HepG2 (cell line): Measurements from ENCODE around the gene LRP1-AS. TPM values are rescaled to one million over a fixed set of nuclear protein-coding genes. Genes with fewer than 3 reads are reported as not detected.

ENCODE experiments used
- ASH2L ChIP-seq: fragments of 300-600, 200-600 bp; sonication (generic); IDR thresholded peaks from 2 replicates; pipeline ENCODE4 v1.7.0; 2017; ENCODE audit warnings: low read depth, mild to moderate bottlenecking, moderate library complexity, mixed read lengths, low read length; ENCODE audit not compliant: insufficient read length
- GATAD1 ChIP-seq: IDR thresholded peaks from 2 replicates; pipeline ENCODE4 v1.6.1; 2016; ENCODE audit warnings: missing genetic modification reagents, missing compliant biosample characterization
- GTF2F1 ChIP-seq: fragments of 150-350 bp; IDR thresholded peaks from 2 replicates; pipeline ENCODE4 v1.6.1; 2014; ENCODE audit warnings: low read length
- HNRNPL ChIP-seq: fragments of 200-400 bp; formaldehyde crosslinking; IDR thresholded peaks from 2 replicates; pipeline ENCODE4 v1.6.1; 2017; ENCODE audit warnings: mild to moderate bottlenecking, low read depth, low read length
- MAZ ChIP-seq, 2 experiments: sonication (generic) in 1 of 2; formaldehyde crosslinking in 1 of 2; IDR thresholded peaks; 2 replicates each; pipeline versions ENCODE4 v1.5.0 to v1.6.1; 2012 to 2020; ENCODE audit warnings: low read depth in 2 of 2, mild to moderate bottlenecking in 2 of 2, borderline replicate concordance in 1 of 2, improper control_type of control experiment in 1 of 2, low read length in 1 of 2, missing genetic modification reagents in 1 of 2, moderate library complexity in 1 of 2
- PAXIP1 ChIP-seq: sonication (generic); formaldehyde crosslinking; conservative IDR thresholded peaks from 2 replicates; pipeline ENCODE4 v1.4.0; 2020; ENCODE audit warnings: mild to moderate bottlenecking, missing genetic modification reagents, moderate library complexity
- RORA ChIP-seq: sonication (generic); formaldehyde crosslinking; IDR thresholded peaks from 2 replicates; pipeline ENCODE4 v1.5.0; 2020; ENCODE audit warnings: mild to moderate bottlenecking, missing genetic modification reagents, moderate library complexity
- SMYD3 ChIP-seq: sonication (generic); formaldehyde crosslinking; IDR thresholded peaks from 2 replicates; pipeline ENCODE4 v1.8.1; 2023; ENCODE audit warnings: mild to moderate bottlenecking, missing genetic modification reagents
- TAF15 ChIP-seq: fragments of 200-400 bp; formaldehyde crosslinking; IDR thresholded peaks from one replicate; pipeline ENCODE4 v1.6.1; 2018; ENCODE audit warnings: mild to moderate bottlenecking, low read depth, low read length; ENCODE audit not compliant: poor library complexity, severe bottlenecking
- TBX2 ChIP-seq: sonication (generic); formaldehyde crosslinking; IDR thresholded peaks from 2 replicates; pipeline ENCODE4 v1.5.0; 2020; ENCODE audit warnings: missing genetic modification reagents, mild to moderate bottlenecking, borderline replicate concordance
- ZNF20 ChIP-seq: sonication (generic); formaldehyde crosslinking; IDR thresholded peaks from 2 replicates; pipeline ENCODE4 v1.4.0; 2020; ENCODE audit warnings: mild to moderate bottlenecking, moderate library complexity, missing genetic modification reagents
- ZNF253 ChIP-seq: sonication (generic); formaldehyde crosslinking; IDR thresholded peaks from 2 replicates; pipeline ENCODE4 v1.8.0; 2022; ENCODE audit warnings: mild to moderate bottlenecking, missing genetic modification reagents, borderline replicate concordance
- ZNF292 ChIP-seq: sonication (generic); formaldehyde crosslinking; IDR thresholded peaks from 2 replicates; pipeline ENCODE4 v1.8.1; 2022; ENCODE audit warnings: mild to moderate bottlenecking, low read depth, missing genetic modification reagents, borderline replicate concordance
- ZNF350 ChIP-seq: sonication (generic); formaldehyde crosslinking; IDR thresholded peaks from 2 replicates; pipeline ENCODE4 v1.4.0; 2020; ENCODE audit warnings: mild to moderate bottlenecking, low read depth, missing genetic modification reagents, borderline replicate concordance
- ZNF7 ChIP-seq: IDR thresholded peaks from 2 replicates; pipeline ENCODE4 v1.6.1; 2016; ENCODE audit warnings: missing biosample characterization, missing genetic modification reagents
- polyA plus RNA-seq, 8 experiments: library from polyadenylated mRNA; depleted of rRNA in 3 of 8; stranded (reverse) in 7 of 8; unstranded in 1 of 8; fragments of >200 nt; fragmentation: Illumina TruSeq in 4 of 8; extraction: Trizol in 4 of 8; gene quantifications; 2 replicates each; pipeline versions ENCODE4 v1.2.1 to v1.2.3, GENCODE V29; 2011 to 2016; ENCODE audit warnings: low read depth in 4 of 8, missing spikeins in 1 of 8, mixed read lengths in 1 of 8; ENCODE audit not compliant: insufficient read depth in 1 of 8
- total RNA-seq, 5 experiments: library from RNA; depleted of rRNA; stranded (reverse); fragments of >200 nt; fragmentation: Illumina TruSeq; extraction: Trizol; gene quantifications; 2 replicates each; pipeline ENCODE4 v1.2.3, GENCODE V29; 2016; ENCODE audit warnings: low read depth in 1 of 5
- TF ChIP-seq, protein P1 (sequence below): sonication (generic); formaldehyde crosslinking; IDR thresholded peaks from 2 replicates; pipeline ENCODE4 v1.4.0; 2020; ENCODE audit warnings: missing genetic modification reagents, borderline replicate concordance
- TF ChIP-seq, protein P2 (sequence below): sonication (generic); formaldehyde crosslinking; IDR thresholded peaks from 2 replicates; pipeline ENCODE4 v1.5.1; 2020; ENCODE audit warnings: missing genetic modification reagents, mild to moderate bottlenecking, borderline replicate concordance
- TF ChIP-seq, protein P3 (sequence below): sonication (generic); formaldehyde crosslinking; IDR thresholded peaks from 2 replicates; pipeline ENCODE4 v1.4.0; 2020; ENCODE audit warnings: missing genetic modification reagents, mild to moderate bottlenecking, borderline replicate concordance

The LRP1-AS gene
- total and polyA plus RNA-seq, 2 of the 13 experiments (the other 11 are each of a cell fraction or from before 2014, with no cell fraction given): 0.20 TPM; not detected in 1

GRCh38 chr12:57110104-57111030 is 37.1 kb downstream of the LRP1-AS start (continued):
- TF ChIP-seq, protein P1, sequence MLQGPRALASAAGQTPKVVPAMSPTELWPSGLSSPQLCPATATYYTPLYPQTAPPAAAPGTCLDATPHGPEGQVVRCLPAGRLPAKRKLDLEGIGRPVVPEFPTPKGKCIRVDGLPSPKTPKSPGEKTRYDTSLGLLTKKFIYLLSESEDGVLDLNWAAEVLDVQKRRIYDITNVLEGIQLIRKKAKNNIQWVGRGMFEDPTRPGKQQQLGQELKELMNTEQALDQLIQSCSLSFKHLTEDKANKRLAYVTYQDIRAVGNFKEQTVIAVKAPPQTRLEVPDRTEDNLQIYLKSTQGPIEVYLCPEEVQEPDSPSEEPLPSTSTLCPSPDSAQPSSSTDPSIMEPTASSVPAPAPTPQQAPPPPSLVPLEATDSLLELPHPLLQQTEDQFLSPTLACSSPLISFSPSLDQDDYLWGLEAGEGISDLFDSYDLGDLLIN: no peak
- no peak for TF ChIP-seq PAXIP1 (CRISPR knock-in tag)
- TF ChIP-seq MAZ (IDR thresholded peaks at IDR 0.05; ENCODE audit: borderline replicate concordance, low read depth, low read length): 0 out of 2 replicates have a peak, but pooled peaks have one; percentile 22
- TF ChIP-seq MAZ (CRISPR knock-in tag; IDR thresholded peaks at IDR 0.05; ENCODE audit: low read depth): no peak
- TF ChIP-seq GATAD1 (CRISPR knock-in tag): no peak
- TF ChIP-seq HNRNPL: no peak
- no peak for TF ChIP-seq ASH2L
- TF ChIP-seq GTF2F1: no peak
- no peak for TF ChIP-seq ZNF350
- TF ChIP-seq RORA: no peak
- TF ChIP-seq, protein P2, sequence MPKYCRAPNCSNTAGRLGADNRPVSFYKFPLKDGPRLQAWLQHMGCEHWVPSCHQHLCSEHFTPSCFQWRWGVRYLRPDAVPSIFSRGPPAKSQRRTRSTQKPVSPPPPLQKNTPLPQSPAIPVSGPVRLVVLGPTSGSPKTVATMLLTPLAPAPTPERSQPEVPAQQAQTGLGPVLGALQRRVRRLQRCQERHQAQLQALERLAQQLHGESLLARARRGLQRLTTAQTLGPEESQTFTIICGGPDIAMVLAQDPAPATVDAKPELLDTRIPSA (CRISPR knock-in tag): no peak
- TF ChIP-seq ZNF20: no peak
- TF ChIP-seq, protein P3, sequence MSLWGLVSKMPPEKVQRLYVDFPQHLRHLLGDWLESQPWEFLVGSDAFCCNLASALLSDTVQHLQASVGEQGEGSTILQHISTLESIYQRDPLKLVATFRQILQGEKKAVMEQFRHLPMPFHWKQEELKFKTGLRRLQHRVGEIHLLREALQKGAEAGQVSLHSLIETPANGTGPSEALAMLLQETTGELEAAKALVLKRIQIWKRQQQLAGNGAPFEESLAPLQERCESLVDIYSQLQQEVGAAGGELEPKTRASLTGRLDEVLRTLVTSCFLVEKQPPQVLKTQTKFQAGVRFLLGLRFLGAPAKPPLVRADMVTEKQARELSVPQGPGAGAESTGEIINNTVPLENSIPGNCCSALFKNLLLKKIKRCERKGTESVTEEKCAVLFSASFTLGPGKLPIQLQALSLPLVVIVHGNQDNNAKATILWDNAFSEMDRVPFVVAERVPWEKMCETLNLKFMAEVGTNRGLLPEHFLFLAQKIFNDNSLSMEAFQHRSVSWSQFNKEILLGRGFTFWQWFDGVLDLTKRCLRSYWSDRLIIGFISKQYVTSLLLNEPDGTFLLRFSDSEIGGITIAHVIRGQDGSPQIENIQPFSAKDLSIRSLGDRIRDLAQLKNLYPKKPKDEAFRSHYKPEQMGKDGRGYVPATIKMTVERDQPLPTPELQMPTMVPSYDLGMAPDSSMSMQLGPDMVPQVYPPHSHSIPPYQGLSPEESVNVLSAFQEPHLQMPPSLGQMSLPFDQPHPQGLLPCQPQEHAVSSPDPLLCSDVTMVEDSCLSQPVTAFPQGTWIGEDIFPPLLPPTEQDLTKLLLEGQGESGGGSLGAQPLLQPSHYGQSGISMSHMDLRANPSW (CRISPR knock-in tag): no peak
- no peak for TF ChIP-seq ZNF253
- peak; percentile 28; the same call in 1 of the 2 replicates for TF ChIP-seq TBX2 (CRISPR knock-in tag)
- TF ChIP-seq SMYD3 (CRISPR knock-in tag): no peak
- TF ChIP-seq ZNF292 (CRISPR knock-in tag): no peak
- TF ChIP-seq TAF15: no peak
- no peak for TF ChIP-seq ZNF7
